MG63 (cell line): ENCODE data around the gene SPOCK1. TPM values are rescaled to one million over a fixed set of nuclear protein-coding genes. Genes with fewer than 3 reads are reported as not detected.
"Not testable (repeated sequence)": the region's sequence is repeated elsewhere in the genome, so short reads cannot be mapped to it uniquely, and the experiment has no call there.

Experiments
- DNase-seq: peaks from one replicate; pipeline ENCODE4 v3.0.0-alpha.2; 2020
- H3K27me3 ChIP-seq: fragments of 250-450 bp; sonication (Bioruptor Pico); 2 replicates; pipeline ENCODE4 v1.5.1; 2020; ENCODE audit warnings: mild to moderate bottlenecking, moderate library complexity
- H3K36me3 ChIP-seq: fragments of 250-450 bp; sonication (Bioruptor Pico); 2 replicates; pipeline ENCODE4 v1.5.1; 2020; ENCODE audit warnings: mild to moderate bottlenecking, moderate library complexity
- H3K4me3 ChIP-seq: fragments of 250-450 bp; sonication (Bioruptor Pico); 2 replicates; pipeline ENCODE4 v1.5.1; 2020; ENCODE audit warnings: mild to moderate bottlenecking, moderate library complexity
- H3K9me3 ChIP-seq: fragments of 250-450 bp; sonication (Bioruptor Pico); 2 replicates; pipeline ENCODE4 v1.5.1; 2020; ENCODE audit warnings: mild to moderate bottlenecking, moderate library complexity
- total RNA-seq: library from RNA; depleted of rRNA; stranded (reverse); fragments of >200 nt; shearing (Covaris generic); gene quantifications from 2 replicates; pipeline ENCODE4 v1.2.3, GENCODE V29; 2014; ENCODE audit warnings: low replicate concordance

Gene SPOCK1
- total RNA-seq, 1 experiment from 2014 or later, result 92.3 TPM

GRCh38 chr5:137265457-137265856, 233.7 kb downstream of the SPOCK1 start:
- DNase-seq, result no peak
- no peak overlapping the region for H3K4me3 ChIP-seq
- no peaks in the 10 kb centered on the region; the same call in 1 of the 2 replicates for H3K36me3 ChIP-seq
- no peaks in the 10 kb centered on the region for H3K9me3 ChIP-seq
- no peaks in the 10 kb centered on the region for H3K27me3 ChIP-seq

- Histone ChIP-seq H3K27me3 (no peaks in the 10 kb centered on the region), H3K4me3 (no peak overlapping the region), H3K36me3 (no peaks in the 10 kb centered on the region; the same call in 1 of the 2 replicates), H3K9me3 (no peaks in the 10 kb centered on the region)
- DNase-seq, result no peak
Observed at GRCh38 chr5:137264573-137264972, 234.6 kb downstream of the SPOCK1 start.

- no peaks in the 10 kb centered on the region for H3K9me3 ChIP-seq
- no peaks in the 10 kb centered on the region; the same call in 1 of the 2 replicates for H3K36me3 ChIP-seq
- no peak overlapping the region for H3K4me3 ChIP-seq
- H3K27me3 ChIP-seq, result no peaks in the 10 kb centered on the region
- no peak for DNase-seq
Observed at GRCh38 chr5:137264041-137264440, 235.1 kb downstream of the SPOCK1 start.

- no peaks in the 10 kb centered on the region for H3K27me3 ChIP-seq
- no peak for DNase-seq
- no peaks in the 10 kb centered on the region for H3K9me3 ChIP-seq
- no peak overlapping the region for H3K4me3 ChIP-seq
- no peaks in the 10 kb centered on the region; the same call in 1 of the 2 replicates for H3K36me3 ChIP-seq
Observed at GRCh38 chr5:137263371-137264005, 235.6 kb downstream of the SPOCK1 start.

- Histone ChIP-seq H3K9me3 (no peaks in the 10 kb centered on the region), H3K27me3 (no peaks in the 10 kb centered on the region), H3K4me3 (no peak overlapping the region), H3K36me3 (no peaks in the 10 kb centered on the region; the same call in 1 of the 2 replicates)
- no peak for DNase-seq
Observed at GRCh38 chr5:137262818-137263217, 236.3 kb downstream of the SPOCK1 start.

GRCh38 chr5:137260820-137261695, 238.1 kb downstream of the SPOCK1 start:
- Histone ChIP-seq H3K9me3 (no peaks in the 10 kb centered on the region), H3K27me3 (no peaks in the 10 kb centered on the region)
- DNase-seq, result no peak

GRCh38 chr5:137259115-137259514, 240.0 kb downstream of the SPOCK1 start:
- not testable (repeated sequence) for H3K4me3 ChIP-seq, DNase-seq, H3K27me3 ChIP-seq, H3K9me3 ChIP-seq, H3K36me3 ChIP-seq

More at GRCh38 chr5:137260820-137261695, 238.1 kb downstream of the SPOCK1 start:
- Histone ChIP-seq H3K36me3 (no peaks in the 10 kb centered on the region; the same call in 1 of the 2 replicates), H3K4me3 (no peak overlapping the region)

- Histone ChIP-seq H3K36me3 (no peaks in the 10 kb centered on the region), H3K9me3 (no peaks in the 10 kb centered on the region), H3K4me3 (no peak overlapping the region), H3K27me3 (no peaks in the 10 kb centered on the region)
- no peak for DNase-seq
Observed at GRCh38 chr5:137254119-137255090, 244.7 kb downstream of the SPOCK1 start.

- no peaks in the 10 kb centered on the region for H3K9me3 ChIP-seq
- H3K27me3 ChIP-seq, result no peaks in the 10 kb centered on the region
- no peak overlapping the region for H3K4me3 ChIP-seq
- peak; percentile 23 for DNase-seq
- H3K36me3 ChIP-seq, result no peaks in the 10 kb centered on the region
Observed at GRCh38 chr5:137252512-137252911, 246.6 kb downstream of the SPOCK1 start.

- no peak overlapping the region for H3K4me3 ChIP-seq
- H3K27me3 ChIP-seq, result no peaks in the 10 kb centered on the region
- H3K9me3 ChIP-seq, result no peaks in the 10 kb centered on the region
- no peak for DNase-seq
- no peaks in the 10 kb centered on the region for H3K36me3 ChIP-seq
Observed at GRCh38 chr5:137250421-137250820, 248.7 kb downstream of the SPOCK1 start.

- H3K27me3 ChIP-seq, result no peaks in the 10 kb centered on the region
- DNase-seq, result no peak
- no peak overlapping the region for H3K4me3 ChIP-seq
- H3K9me3 ChIP-seq, result no peaks in the 10 kb centered on the region
- no peaks in the 10 kb centered on the region for H3K36me3 ChIP-seq
Observed at GRCh38 chr5:137248527-137248926, 250.6 kb downstream of the SPOCK1 start.

GRCh38 chr5:137245438-137245837, 253.7 kb downstream of the SPOCK1 start:
- Histone ChIP-seq H3K9me3 (no peaks in the 10 kb centered on the region), H3K4me3 (no peak overlapping the region), H3K36me3 (no peaks in the 10 kb centered on the region), H3K27me3 (no peaks in the 10 kb centered on the region)
- DNase-seq, result no peak

- DNase-seq, result no peak
- Histone ChIP-seq H3K27me3 (no peaks in the 10 kb centered on the region), H3K9me3 (no peaks in the 10 kb centered on the region), H3K36me3 (no peaks in the 10 kb centered on the region), H3K4me3 (no peak overlapping the region)
Observed at GRCh38 chr5:137240285-137240684, 258.8 kb downstream of the SPOCK1 start.

- H3K4me3 ChIP-seq, result no peak overlapping the region
- no peaks in the 10 kb centered on the region for H3K9me3 ChIP-seq
- DNase-seq, result no peak
- no peaks in the 10 kb centered on the region for H3K36me3 ChIP-seq
- no peaks in the 10 kb centered on the region for H3K27me3 ChIP-seq
Observed at GRCh38 chr5:137236849-137237507, 262.1 kb downstream of the SPOCK1 start.

- no peaks in the 10 kb centered on the region for H3K9me3 ChIP-seq
- no peak overlapping the region for H3K4me3 ChIP-seq
- DNase-seq, result no peak
- H3K36me3 ChIP-seq, result no peaks in the 10 kb centered on the region
- no peaks in the 10 kb centered on the region for H3K27me3 ChIP-seq
Observed at GRCh38 chr5:137236252-137236651, 262.9 kb downstream of the SPOCK1 start.
